ENCODE data around the gene COL16A1.

- no peak for TF ChIP-seq BHLHE40 (IDR thresholded peaks at IDR 0.05; ENCODE audit: borderline replicate concordance)
- no peak for TF ChIP-seq FOXA1 (IDR thresholded peaks at IDR 0.05)
- no peak for TF ChIP-seq LEF1 (IDR thresholded peaks at IDR 0.05; ENCODE audit: borderline replicate concordance)
- TF ChIP-seq SUZ12 (IDR thresholded peaks at IDR 0.05): no peak
- no peak for TF ChIP-seq ARNT (IDR thresholded peaks at IDR 0.05)
- no peak for TF ChIP-seq ZNF384 (IDR thresholded peaks at IDR 0.05)
Measured at GRCh38 chr1:31659889-31660288, 43.9 kb downstream of the COL16A1 start.

Measured in HEK293T (cell line).